OCI-LY7 (cell line): ENCODE data around the gene BCL2L11.

Source experiments
- EZH2phosphoT487 ChIP-seq: fragments of 200-600 bp; sonication (generic); IDR thresholded peaks from 2 replicates; pipeline ENCODE4 v1.6.1; 2018; ENCODE audit warnings: low read depth, borderline replicate concordance, mild to moderate bottlenecking, mixed run types, antibody characterized with exemption, low read length, moderate library complexity, mixed read lengths
- TF ChIP-seq, protein P1 (sequence below): fragments of 200-600 bp; sonication (generic); conservative IDR thresholded peaks from 2 replicates; pipeline ENCODE4 v1.5.1; 2014; ENCODE audit warnings: mild to moderate bottlenecking, antibody characterized with exemption, low read length, moderate library complexity, mixed read lengths

GRCh38 chr2:111159641-111160040 is 38.9 kb downstream of the BCL2L11 start:
- TF ChIP-seq, protein P1, sequence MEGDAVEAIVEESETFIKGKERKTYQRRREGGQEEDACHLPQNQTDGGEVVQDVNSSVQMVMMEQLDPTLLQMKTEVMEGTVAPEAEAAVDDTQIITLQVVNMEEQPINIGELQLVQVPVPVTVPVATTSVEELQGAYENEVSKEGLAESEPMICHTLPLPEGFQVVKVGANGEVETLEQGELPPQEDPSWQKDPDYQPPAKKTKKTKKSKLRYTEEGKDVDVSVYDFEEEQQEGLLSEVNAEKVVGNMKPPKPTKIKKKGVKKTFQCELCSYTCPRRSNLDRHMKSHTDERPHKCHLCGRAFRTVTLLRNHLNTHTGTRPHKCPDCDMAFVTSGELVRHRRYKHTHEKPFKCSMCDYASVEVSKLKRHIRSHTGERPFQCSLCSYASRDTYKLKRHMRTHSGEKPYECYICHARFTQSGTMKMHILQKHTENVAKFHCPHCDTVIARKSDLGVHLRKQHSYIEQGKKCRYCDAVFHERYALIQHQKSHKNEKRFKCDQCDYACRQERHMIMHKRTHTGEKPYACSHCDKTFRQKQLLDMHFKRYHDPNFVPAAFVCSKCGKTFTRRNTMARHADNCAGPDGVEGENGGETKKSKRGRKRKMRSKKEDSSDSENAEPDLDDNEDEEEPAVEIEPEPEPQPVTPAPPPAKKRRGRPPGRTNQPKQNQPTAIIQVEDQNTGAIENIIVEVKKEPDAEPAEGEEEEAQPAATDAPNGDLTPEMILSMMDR, result no peak
- no peak for TF ChIP-seq EZH2phosphoT487
